HepG2 (cell line): ENCODE measurements around the gene LAMA1.

Experiments
- ATF2 ChIP-seq: sonication (generic); formaldehyde crosslinking; IDR thresholded peaks from 2 replicates; pipeline ENCODE4 v1.4.0; 2020; ENCODE audit warnings: missing genetic modification reagents
- ETS1 ChIP-seq: sonication (generic); formaldehyde crosslinking; IDR thresholded peaks from 2 replicates; pipeline ENCODE4 v1.4.0; 2020; ENCODE audit warnings: missing genetic modification reagents
- ETV6 ChIP-seq: sonication (generic); formaldehyde crosslinking; conservative IDR thresholded peaks from 2 replicates; pipeline ENCODE4 v1.4.0; 2020; ENCODE audit warnings: missing genetic modification reagents
- PHF20 ChIP-seq: sonication (generic); formaldehyde crosslinking; IDR thresholded peaks from 2 replicates; pipeline ENCODE4 v1.5.0; 2020; ENCODE audit warnings: mild to moderate bottlenecking, missing genetic modification reagents
- PHF8 ChIP-seq: sonication (generic); formaldehyde crosslinking; IDR thresholded peaks from 2 replicates; pipeline ENCODE4 v1.5.0; 2020; ENCODE audit warnings: missing genetic modification reagents
- TAF1 ChIP-seq: sonication (generic); formaldehyde crosslinking; IDR thresholded peaks from 2 replicates; pipeline ENCODE4 v1.4.0; 2020; ENCODE audit warnings: missing genetic modification reagents
- USF2 ChIP-seq, 2 experiments: sonication (generic) in 1 of 2; formaldehyde crosslinking in 1 of 2; IDR thresholded peaks; 2 replicates each; pipeline versions ENCODE4 v1.5.1 to v1.6.1; 2011 to 2020; ENCODE audit warnings: borderline replicate concordance in 1 of 2, low read depth in 1 of 2, low read length in 1 of 2, mild to moderate bottlenecking in 1 of 2, missing genetic modification reagents in 1 of 2, moderate library complexity in 1 of 2
- ZNF709 ChIP-seq: sonication (generic); formaldehyde crosslinking; IDR thresholded peaks from 2 replicates; pipeline ENCODE4 v1.5.0; 2020; ENCODE audit warnings: mild to moderate bottlenecking, missing genetic modification reagents

DNA sequence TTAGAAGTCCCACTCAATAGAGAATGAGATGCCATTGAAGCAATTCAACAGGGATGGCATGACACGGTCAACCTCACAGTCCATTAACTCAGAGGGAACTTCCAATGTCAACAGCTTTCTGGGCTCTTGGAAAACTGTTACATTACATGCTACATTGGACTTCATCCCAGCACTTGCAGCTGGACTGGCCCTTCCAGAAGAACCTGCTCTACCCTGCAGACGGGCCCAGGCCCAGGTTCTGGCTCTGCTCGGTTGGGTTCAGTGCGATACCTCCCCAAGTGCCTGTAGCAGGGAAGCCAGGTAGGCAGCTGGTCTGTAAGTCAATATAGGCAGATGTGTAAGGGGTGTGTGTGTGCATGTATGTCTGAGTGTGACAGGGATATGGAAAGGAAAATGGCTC is 12.9 kb downstream of the LAMA1 start:
- no peak for TF ChIP-seq PHF8 (CRISPR knock-in tag)
- no peak for TF ChIP-seq TAF1
- no peak for TF ChIP-seq ZNF709 (CRISPR knock-in tag)
- no peak for TF ChIP-seq ATF2 (CRISPR knock-in tag)
- TF ChIP-seq PHF20 (CRISPR knock-in tag): no peak
- no peak for TF ChIP-seq ETS1 (CRISPR knock-in tag)
- no peak for TF ChIP-seq USF2 (IDR thresholded peaks at IDR 0.05; ENCODE audit: low read depth, low read length)
- no peak for TF ChIP-seq USF2 (CRISPR knock-in tag; IDR thresholded peaks at IDR 0.05; ENCODE audit: borderline replicate concordance)
- no peak for TF ChIP-seq ETV6 (CRISPR knock-in tag)
